ENCODE results near the gene SEPTIN2. TPM values are rescaled to one million over a fixed set of nuclear protein-coding genes. Genes with fewer than 3 reads are reported as not detected.
"Not testable (repeated sequence)": the region's sequence is repeated elsewhere in the genome, so short reads cannot be mapped to it uniquely, and the experiment has no call there.

Gene SEPTIN2
- total RNA-seq, 1 experiment from 2014 or later: 500 TPM

GRCh38 chr2:241372361-241372992 lies 56.8 kb downstream of the SEPTIN2 start:
- Histone ChIP-seq H3K36me3 (ENCODE audit: low read depth) (peaks cover 7% of the 10 kb centered on the region; the same call in 1 of the 2 replicates), H4K20me1 (ENCODE audit: insufficient read depth) (no peaks in the 10 kb centered on the region; the same call in 1 of the 2 replicates), H3K27me3 (ENCODE audit: insufficient read depth, low read depth) (no peaks in the 10 kb centered on the region), H3K4me1 (replicated peaks; ENCODE audit: insufficient read depth) (peaks cover 51% of the 10 kb centered on the region), H3K27ac (no peak overlapping the region), H3K9me3 (ENCODE audit: insufficient read depth, low read depth) (no peaks in the 10 kb centered on the region), H3K4me2 (no peak overlapping the region), H3K79me2 (ENCODE audit: low read depth) (peaks cover 77% of the 10 kb centered on the region), H3F3A (ENCODE audit: insufficient read depth, low read depth) (peaks cover 27% of the 10 kb centered on the region), H2AFZ (no peak overlapping the region), H3K9me2 (ENCODE audit: insufficient read depth) (no peaks in the 10 kb centered on the region), H3K4me3 (no peak overlapping the region)
- no TSS peak for BruUV-seq (replicated peaks)
- ChIA-PET CTCF (no interaction called here), POLR2A (ENCODE audit: unreplicated experiment) (no interaction called here)
- intact Hi-C loops (cut with micrococcal nuclease; ENCODE audit: unreplicated experiment): no loop called here
- DNase-seq: no peak
- no peak for TF ChIP-seq EZH2 (IDR thresholded peaks at IDR 0.05; ENCODE audit: low read depth)
- no peak for TF ChIP-seq CTCF (conservative IDR thresholded peaks at IDR 0.05)

- no peaks in the 10 kb centered on the region for H3K9me2 ChIP-seq (ENCODE audit: insufficient read depth)
- peaks cover 51% of the 10 kb centered on the region for H3K4me1 ChIP-seq (replicated peaks; ENCODE audit: insufficient read depth)
- H3K27me3 ChIP-seq (ENCODE audit: insufficient read depth, low read depth): no peaks in the 10 kb centered on the region
- peaks cover 27% of the 10 kb centered on the region for H3F3A ChIP-seq (ENCODE audit: insufficient read depth, low read depth)
- no peak for DNase-seq
- H3K79me2 ChIP-seq (ENCODE audit: low read depth): peaks cover 74% of the 10 kb centered on the region
- BruUV-seq (replicated peaks): no TSS peak
- H2AFZ ChIP-seq: no peak overlapping the region
- H4K20me1 ChIP-seq (ENCODE audit: insufficient read depth): no peaks in the 10 kb centered on the region; the same call in 1 of the 2 replicates
- peak overlapping the region; percentile 2; the same call in 1 of the 2 replicates for H3K4me2 ChIP-seq
- H3K36me3 ChIP-seq (ENCODE audit: low read depth): peaks cover 7% of the 10 kb centered on the region; the same call in 1 of the 2 replicates
- peak overlapping the region; percentile 85 for H3K27ac ChIP-seq
- H3K9me3 ChIP-seq (ENCODE audit: insufficient read depth, low read depth): no peaks in the 10 kb centered on the region
- intact Hi-C loops (cut with micrococcal nuclease; ENCODE audit: unreplicated experiment): no loop called here
- no peak overlapping the region for H3K4me3 ChIP-seq
- ChIA-PET CTCF (no interaction called here), POLR2A (ENCODE audit: unreplicated experiment) (interaction anchor here (0.6 kb wide), 1 partner anchor 170 kb away, joined by 5 read pairs; no protein-coding TSS in a partner anchor)
- TF ChIP-seq CTCF (conservative IDR thresholded peaks at IDR 0.05) (no peak), EZH2 (IDR thresholded peaks at IDR 0.05; ENCODE audit: low read depth) (no peak)
Observed at GRCh38 chr2:241373446-241373845, 57.7 kb downstream of the SEPTIN2 start.

GRCh38 chr2:241373906-241374305 lies 58.2 kb downstream of the SEPTIN2 start:
- H3K4me2 ChIP-seq: peak overlapping the region; percentile 81
- peak overlapping the region; percentile 85 for H3K27ac ChIP-seq
- 0 out of 2 replicates have a peak overlapping the region, but pooled peaks have one; percentile 36 for H3K4me3 ChIP-seq
- peaks cover 74% of the 10 kb centered on the region for H3K79me2 ChIP-seq (ENCODE audit: low read depth)
- H2AFZ ChIP-seq; H3K9me3 ChIP-seq (ENCODE audit: insufficient read depth, low read depth); CTCF ChIA-PET; H4K20me1 ChIP-seq (ENCODE audit: insufficient read depth); DNase-seq; H3K9me2 ChIP-seq (ENCODE audit: insufficient read depth); H3K27me3 ChIP-seq (ENCODE audit: insufficient read depth, low read depth); BruUV-seq (replicated peaks): not testable (repeated sequence)
- POLR2A ChIA-PET (ENCODE audit: unreplicated experiment): interaction anchor here (1.1 kb wide), 1 partner anchor 12 kb away, joined by 9 read pairs; no protein-coding TSS in a partner anchor
- peaks cover 48% of the 10 kb centered on the region for H3K4me1 ChIP-seq (replicated peaks; ENCODE audit: insufficient read depth)
- H3F3A ChIP-seq (ENCODE audit: insufficient read depth, low read depth): peaks cover 27% of the 10 kb centered on the region
- intact Hi-C loops (cut with micrococcal nuclease; ENCODE audit: unreplicated experiment): loop anchor here (2.0 kb wide), 1 partner anchor 17 kb away; the partner anchor contains the start of gene FARP2
- peaks cover 11% of the 10 kb centered on the region; the same call in 1 of the 2 replicates for H3K36me3 ChIP-seq (ENCODE audit: low read depth)
